Measurements from ENCODE around the gene DUSP1.
"Not testable (repeated sequence)": the region's sequence is repeated elsewhere in the genome, so short reads cannot be mapped to it uniquely, and the experiment has no call there.

Gene DUSP1

GRCh38 chr5:172785429-172786088, 14.6 kb upstream of the DUSP1 start:
- H3K4me3 ChIP-seq (ENCODE audit: low read depth, low read length), result no peak overlapping the region
- no peak for DNase-seq (ENCODE audit: low read depth)
- no peak for TF ChIP-seq CTCF (IDR thresholded peaks at IDR 0.05; ENCODE audit: low read depth, low read length, missing control alignments)

DNA sequence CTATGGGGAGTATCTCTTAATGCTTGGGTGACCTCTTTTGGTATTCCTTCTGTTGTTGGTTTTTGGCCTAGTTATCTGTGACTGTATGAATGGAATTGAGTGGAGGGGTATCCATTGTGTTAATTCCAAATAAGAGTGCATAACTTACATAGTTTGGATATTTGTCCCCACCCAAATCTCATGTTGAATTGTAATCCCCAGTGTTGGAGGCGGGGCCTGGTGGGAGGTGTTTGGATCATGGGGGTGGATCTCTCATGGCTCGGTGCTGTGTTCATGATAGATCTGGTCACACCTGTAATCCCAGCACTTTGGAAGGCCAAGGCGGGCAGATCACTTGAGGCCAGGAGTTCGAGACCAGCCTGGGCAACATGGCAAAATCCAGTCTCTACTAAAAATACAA, 13.2 kb upstream of the DUSP1 start:
- DNase-seq (ENCODE audit: low read depth); H3K4me3 ChIP-seq (ENCODE audit: low read depth, low read length): not testable (repeated sequence)

DNA sequence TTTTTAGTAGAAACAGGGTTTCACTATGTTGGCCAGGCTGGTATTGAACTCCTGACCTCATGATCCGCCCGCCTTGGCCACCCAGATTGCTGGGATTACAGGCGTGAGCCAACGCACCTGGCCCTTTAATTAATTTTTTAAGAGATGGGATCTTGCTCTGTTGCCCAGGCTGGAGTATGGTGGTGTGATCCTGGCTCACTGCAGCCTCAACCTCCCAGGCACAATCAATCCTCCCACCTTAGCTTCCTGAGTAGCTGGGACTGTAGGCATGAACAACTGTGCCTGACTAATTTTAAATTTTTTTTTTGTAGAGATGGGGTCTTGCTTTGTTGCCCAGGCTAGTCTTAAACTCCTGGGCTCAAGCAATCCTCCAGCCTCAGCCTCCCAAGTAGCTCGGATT, 12.3 kb upstream of the DUSP1 start:
- not testable (repeated sequence) for H3K4me3 ChIP-seq (ENCODE audit: low read depth, low read length); DNase-seq (ENCODE audit: low read depth)

DNA sequence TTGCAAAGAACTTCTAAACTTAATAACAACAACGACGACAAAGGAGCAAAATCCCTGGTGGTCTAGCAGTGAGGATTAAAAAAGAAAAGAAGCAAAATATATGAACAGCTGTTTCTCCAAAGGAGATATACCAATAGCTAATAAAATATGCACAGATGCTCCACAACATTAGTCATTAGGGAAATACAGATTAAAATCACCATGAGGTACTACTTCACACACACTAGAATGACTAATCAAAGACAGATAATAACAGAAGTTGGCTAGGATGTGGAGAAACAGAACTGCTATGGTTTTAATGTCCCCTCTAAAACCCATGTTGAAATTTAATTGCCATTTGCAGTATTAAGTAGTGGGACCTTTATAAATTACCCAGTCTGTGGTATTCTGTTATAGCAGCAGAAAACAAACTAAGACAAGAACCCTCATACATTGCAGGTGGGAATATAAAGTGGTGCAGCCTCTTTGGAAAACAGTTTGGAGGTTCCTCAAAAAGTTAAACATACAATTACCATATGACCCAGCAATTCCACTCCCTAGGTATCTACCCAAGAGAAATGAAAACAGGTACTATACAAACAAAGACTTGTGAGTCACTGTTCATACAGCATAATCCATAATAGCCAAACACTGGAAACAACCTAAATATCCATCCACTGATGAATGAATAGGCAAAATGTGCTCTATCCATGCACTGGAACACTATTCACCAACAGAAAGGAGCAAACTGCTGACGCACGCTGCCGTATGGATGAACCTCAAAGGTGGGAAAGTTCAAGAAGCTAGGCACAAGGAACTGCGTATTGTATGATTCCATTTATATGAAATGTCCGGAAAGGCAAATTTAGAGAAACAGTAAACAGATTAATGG, 11.4 kb upstream of the DUSP1 start:
- TF ChIP-seq CTCF (IDR thresholded peaks at IDR 0.05; ENCODE audit: low read depth, low read length, missing control alignments), result no peak
- no peak for DNase-seq (ENCODE audit: low read depth)
- no peak overlapping the region for H3K4me3 ChIP-seq (ENCODE audit: low read depth, low read length)

DNA sequence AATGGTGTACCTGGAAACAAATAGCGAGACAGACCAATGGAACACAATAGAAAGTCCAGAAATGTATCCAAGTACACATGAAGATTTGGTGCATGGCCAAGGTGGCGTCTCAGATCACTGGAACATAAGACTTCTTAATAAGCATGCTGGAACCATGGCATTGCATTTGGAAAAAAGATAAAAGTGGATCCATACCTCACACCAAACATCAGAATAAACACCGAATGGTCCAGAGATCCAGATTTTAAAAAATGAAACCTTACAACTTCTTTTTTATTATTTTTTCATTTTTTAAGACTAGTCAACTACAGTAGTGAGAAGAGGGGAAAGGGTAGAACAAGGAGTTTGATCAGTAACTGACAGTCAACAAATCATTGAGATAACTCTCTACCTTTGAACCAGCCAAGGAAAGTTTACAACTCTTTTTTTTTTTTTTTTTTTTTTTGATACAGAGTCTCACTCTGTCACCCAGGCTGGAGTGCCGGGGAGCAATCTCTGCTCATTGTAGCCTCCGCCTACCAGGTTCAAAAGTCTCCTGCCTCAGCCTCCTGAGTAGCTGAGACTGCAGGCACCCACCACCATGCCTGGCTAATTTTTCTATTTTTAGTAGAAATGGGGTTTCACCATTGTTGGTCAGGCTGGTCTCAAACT, 8.8 kb upstream of the DUSP1 start:
- no peak overlapping the region for H3K4me3 ChIP-seq (ENCODE audit: low read depth, low read length)
- no peak for DNase-seq (ENCODE audit: low read depth)
- TF ChIP-seq CTCF (IDR thresholded peaks at IDR 0.05; ENCODE audit: low read depth, low read length, missing control alignments), result no peak

- TF ChIP-seq CTCF (IDR thresholded peaks at IDR 0.05; ENCODE audit: low read depth, low read length, missing control alignments), result no peak
- no peak for DNase-seq (ENCODE audit: low read depth)
- H3K4me3 ChIP-seq (ENCODE audit: low read depth, low read length), result peak overlapping the region; percentile 7; the same call in 1 of the 2 replicates
Measured at GRCh38 chr5:172777881-172778814, 7.2 kb upstream of the DUSP1 start.

DNA sequence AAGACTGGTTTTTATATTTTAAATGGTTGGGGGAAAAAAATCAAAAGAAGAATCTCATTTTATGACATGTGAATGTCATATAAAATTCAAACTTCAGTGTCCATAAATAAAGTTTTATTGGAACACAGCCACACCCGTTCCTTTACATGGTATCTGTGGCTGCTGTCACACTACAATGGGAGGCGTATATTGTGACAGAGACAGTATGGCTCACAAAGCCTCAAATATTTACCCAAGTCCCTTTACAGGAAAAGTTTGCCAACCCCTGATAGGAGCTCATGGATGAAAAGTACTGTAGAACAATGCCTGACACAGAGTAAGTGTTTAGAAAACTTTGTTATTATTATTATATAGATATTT, 5.2 kb upstream of the DUSP1 start:
- H3K4me3 ChIP-seq (ENCODE audit: low read depth, low read length), result no peak overlapping the region
- no peak for DNase-seq (ENCODE audit: low read depth)
- TF ChIP-seq CTCF (IDR thresholded peaks at IDR 0.05; ENCODE audit: low read depth, low read length, missing control alignments), result no peak

Data from GM12864 (cell line).